OCI-LY7 (cell line): ENCODE measurements around the gene GNA12. TPM values are rescaled to one million over a fixed set of nuclear protein-coding genes. Genes with fewer than 3 reads are reported as not detected.

ENCODE experiments used
- BruUV-seq: library from RNA; stranded (reverse); fragments of 400-500 nt; replicated peaks from 2 replicates; lab custom pipeline; 2021; lab: Mats Ljungman, UMichigan
- CTCF ChIA-PET: fragments of 300-600 bp; sonication (Branson Sonifier 250); formaldehyde crosslinking; loops from one replicate; lab custom pipeline; 2022; ENCODE audit warnings: antibody characterized with exemption; ENCODE audit not compliant: unreplicated experiment; lab: Charles Lee
- POLR2A ChIA-PET: fragments of 300-600 bp; sonication (Branson Sonifier 250); formaldehyde crosslinking; loops from one replicate; lab custom pipeline; 2022; ENCODE audit warnings: antibody characterized with exemption; lab: Charles Lee
- DNase-seq: peaks from one replicate; pipeline ENCODE4 v3.0.0-alpha.2; 2015; ENCODE audit warnings: low spot score
- H2AFZ ChIP-seq: fragments of 200-600 bp; sonication (generic), shearing (Covaris generic); 2 replicates; pipeline ENCODE4 v1.6.1; 2014; ENCODE audit warnings: mild to moderate bottlenecking, antibody characterized with exemption, low read length, moderate library complexity
- H3K27ac ChIP-seq: fragments of 200-600 bp; sonication (generic); 2 replicates; pipeline ENCODE4 v1.5.1; 2014; ENCODE audit warnings: mixed run types, low read depth, mild to moderate bottlenecking, moderate library complexity, low read length, inconsistent platforms; ENCODE audit not compliant: poor library complexity, severe bottlenecking
- H3K36me3 ChIP-seq: fragments of 200-600 bp; sonication (generic); 2 replicates; pipeline ENCODE4 v1.6.1; 2014; ENCODE audit warnings: mild to moderate bottlenecking, antibody characterized with exemption, low read length, moderate library complexity, mixed read lengths; ENCODE audit not compliant: insufficient read depth
- H3K4me1 ChIP-seq: fragments of 200-600 bp; sonication (generic); 2 replicates; pipeline ENCODE4 v1.5.1; 2014; ENCODE audit warnings: mild to moderate bottlenecking, low read length; ENCODE audit not compliant: insufficient read depth, poor library complexity, severe bottlenecking
- H3K4me2 ChIP-seq: fragments of 200-600 bp; sonication (generic); 2 replicates; pipeline ENCODE4 v1.6.1; 2014; ENCODE audit warnings: mild to moderate bottlenecking, low read length
- H3K4me3 ChIP-seq: fragments of 200-600 bp; sonication (generic); 2 replicates; pipeline ENCODE4 v1.5.1; 2014; ENCODE audit warnings: mild to moderate bottlenecking, low read depth, low read length; ENCODE audit not compliant: poor library complexity, severe bottlenecking
- H3K79me2 ChIP-seq: fragments of 200-600 bp; sonication (generic); 2 replicates; pipeline ENCODE4 v1.6.1; 2016; ENCODE audit warnings: low read depth, mild to moderate bottlenecking, low read length, moderate library complexity, mixed read lengths; ENCODE audit not compliant: insufficient read depth
- H3K9me2 ChIP-seq: fragments of 200-600 bp; sonication (generic); 2 replicates; pipeline ENCODE4 v1.6.1; 2016; ENCODE audit warnings: mild to moderate bottlenecking, low read length, mixed read lengths; ENCODE audit not compliant: insufficient read depth
- H3K9me3 ChIP-seq: fragments of 200-600 bp; sonication (generic); 2 replicates; pipeline ENCODE4 v1.6.1; 2014; ENCODE audit warnings: mild to moderate bottlenecking, mixed run types, low read length, mixed read lengths
- H4K20me1 ChIP-seq: fragments of 200-600 bp; sonication (generic); 2 replicates; pipeline ENCODE4 v1.6.1; 2014; ENCODE audit warnings: mild to moderate bottlenecking, antibody characterized with exemption, low read length, moderate library complexity, mixed read lengths; ENCODE audit not compliant: insufficient read depth
- CTCF ChIP-seq: fragments of 200-600 bp; sonication (generic); conservative IDR thresholded peaks from 2 replicates; pipeline ENCODE4 v1.5.1; 2014; ENCODE audit warnings: mild to moderate bottlenecking, antibody characterized with exemption, low read length, moderate library complexity, mixed read lengths
- EZH2phosphoT487 ChIP-seq: fragments of 200-600 bp; sonication (generic); IDR thresholded peaks from 2 replicates; pipeline ENCODE4 v1.6.1; 2018; ENCODE audit warnings: low read depth, borderline replicate concordance, mild to moderate bottlenecking, mixed run types, antibody characterized with exemption, low read length, moderate library complexity, mixed read lengths
- intact Hi-C: fragments of 100-400 bp; cut with micrococcal nuclease; formaldehyde crosslinking; loops from one replicate; pipeline ENCODE4 v1.10.0; 2022; ENCODE audit not compliant: unreplicated experiment
- total RNA-seq, 2 experiments: library from RNA; depleted of rRNA in 1 of 2; stranded (reverse); fragments of >200 nt in 1 of 2; shearing (Covaris generic) in 1 of 2; gene quantifications; 2 replicates each; pipeline ENCODE4 v1.2.3, GENCODE V29; 2014 to 2022

GNA12 gene
- total RNA-seq, 2 experiments from 2014 or later, result 10.3 to 35.9 TPM

- Histone ChIP-seq H3K4me3 (no peak overlapping the region), H2AFZ (no peak overlapping the region), H3K9me3 (no peaks in the 10 kb centered on the region), H3K36me3 (no peaks in the 10 kb centered on the region), H3K9me2 (no peaks in the 10 kb centered on the region), H3K4me2 (no peak overlapping the region), H3K27ac (no peak overlapping the region), H3K4me1 (peaks cover 9% of the 10 kb centered on the region), H3K79me2 (no peaks in the 10 kb centered on the region), H4K20me1 (no peaks in the 10 kb centered on the region)
- no peak for DNase-seq
- no TSS peak for BruUV-seq
- ChIA-PET CTCF (no interaction called here), POLR2A (interaction anchor here (0.9 kb wide), 1 partner anchor 9 kb away, joined by 4 read pairs; no protein-coding TSS in a partner anchor)
- TF ChIP-seq CTCF, result no peak
- TF ChIP-seq EZH2phosphoT487, result no peak
- intact Hi-C loops, result loop anchor here (10.0 kb wide), 2 partner anchors 443 to 1033 kb away; partner anchors contain the start of gene SDK1
These were observed 17.4 kb upstream of the GNA12 start for GRCh38 chr7:2861509-2861908.

GRCh38 chr7:2860627-2861133, 16.6 kb upstream of the GNA12 start:
- Histone ChIP-seq H3K79me2 (no peaks in the 10 kb centered on the region), H3K9me2 (no peaks in the 10 kb centered on the region), H3K27ac (no peak overlapping the region), H3K4me2 (no peak overlapping the region), H2AFZ (no peak overlapping the region), H3K36me3 (no peaks in the 10 kb centered on the region), H3K9me3 (no peaks in the 10 kb centered on the region), H4K20me1 (no peaks in the 10 kb centered on the region), H3K4me3 (no peak overlapping the region), H3K4me1 (peaks cover 9% of the 10 kb centered on the region)
- no TSS peak for BruUV-seq
- no peak for TF ChIP-seq EZH2phosphoT487
- TF ChIP-seq CTCF, result no peak
- POLR2A ChIA-PET, result interaction anchor here (1.2 kb wide), 1 partner anchor 9 kb away, joined by 3 read pairs; no protein-coding TSS in a partner anchor
- intact Hi-C loops, result loop anchor here (10.0 kb wide), 2 partner anchors 444 to 1034 kb away; partner anchors contain the start of gene SDK1
- no peak for DNase-seq
- CTCF ChIA-PET, result no interaction called here

- Histone ChIP-seq H3K36me3 (no peaks in the 10 kb centered on the region), H3K4me3 (no peak overlapping the region), H3K79me2 (no peaks in the 10 kb centered on the region), H2AFZ (no peak overlapping the region), H3K9me3 (no peaks in the 10 kb centered on the region), H3K4me2 (no peak overlapping the region), H4K20me1 (no peaks in the 10 kb centered on the region), H3K9me2 (no peaks in the 10 kb centered on the region), H3K27ac (no peak overlapping the region), H3K4me1 (peaks cover 9% of the 10 kb centered on the region)
- POLR2A ChIA-PET, result interaction anchor here (1.2 kb wide), 1 partner anchor 9 kb away, joined by 3 read pairs; no protein-coding TSS in a partner anchor
- TF ChIP-seq CTCF (no peak), EZH2phosphoT487 (no peak)
- no TSS peak for BruUV-seq
- no peak for DNase-seq
- intact Hi-C loops, result loop anchor here (10.0 kb wide), 2 partner anchors 445 to 1035 kb away; partner anchors contain the start of gene SDK1
- CTCF ChIA-PET, result no interaction called here
These were observed 15.8 kb upstream of the GNA12 start for GRCh38 chr7:2859952-2860351.
